ENCODE results near the gene SEMA5A. TPM values are rescaled to one million over a fixed set of nuclear protein-coding genes. Genes with fewer than 3 reads are reported as not detected.

Gene SEMA5A
- total RNA-seq, 1 experiment from 2014 or later = 22.3 TPM

GRCh38 chr5:9390113-9390512 lies 155.8 kb downstream of the SEMA5A start:
- H3K36me3 ChIP-seq = no peaks in the 10 kb centered on the region
- H3K4me3 ChIP-seq = no peak overlapping the region
- no peak for DNase-seq
- no peaks in the 10 kb centered on the region for H3K27me3 ChIP-seq
- no peaks in the 10 kb centered on the region for H3K9me3 ChIP-seq

GRCh38 chr5:9388941-9389674 lies 156.8 kb downstream of the SEMA5A start:
- H3K4me3 ChIP-seq = no peak overlapping the region
- no peaks in the 10 kb centered on the region for H3K9me3 ChIP-seq
- no peak for DNase-seq
- no peaks in the 10 kb centered on the region for H3K36me3 ChIP-seq
- no peaks in the 10 kb centered on the region for H3K27me3 ChIP-seq

DNA sequence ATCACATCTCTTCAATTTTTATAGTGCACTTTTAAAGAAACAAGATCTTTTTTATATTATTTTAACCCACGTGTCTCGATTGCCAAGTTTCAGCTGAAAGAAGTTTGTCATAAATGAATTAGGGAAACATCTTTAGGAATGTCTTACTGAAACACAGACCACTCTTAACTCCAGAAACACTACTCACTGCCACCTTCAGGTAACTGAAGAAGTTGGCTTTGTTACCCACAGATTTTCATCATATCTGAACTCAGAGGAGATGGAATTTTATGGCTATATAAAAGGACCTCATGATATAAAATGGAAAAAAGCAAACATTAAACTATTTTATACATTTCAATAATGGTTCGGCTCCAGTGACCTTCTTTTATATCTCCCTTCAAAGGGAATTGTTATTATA lies 158.0 kb downstream of the SEMA5A start:
- Histone ChIP-seq H3K36me3 (no peaks in the 10 kb centered on the region), H3K27me3 (no peaks in the 10 kb centered on the region), H3K9me3 (no peaks in the 10 kb centered on the region), H3K4me3 (no peak overlapping the region)
- DNase-seq = no peak

DNA sequence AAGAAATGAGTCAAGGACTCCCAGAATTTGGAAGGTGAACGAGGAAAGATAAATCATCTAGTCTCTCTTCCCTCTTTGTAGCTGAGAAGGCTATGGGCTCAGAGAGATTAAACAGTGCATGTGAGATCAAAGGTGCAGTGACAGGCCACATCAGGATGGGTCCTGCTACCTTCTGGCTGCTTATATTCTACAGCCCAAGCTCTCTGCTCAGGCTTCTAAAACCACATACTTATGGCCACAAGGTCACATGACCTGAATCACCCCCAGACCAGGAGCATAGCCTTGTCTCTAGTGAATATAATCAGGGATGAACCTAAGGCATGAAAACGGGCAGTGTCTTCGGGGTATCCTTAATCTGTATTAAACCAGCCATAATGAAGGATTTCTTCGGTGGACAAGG lies 158.9 kb downstream of the SEMA5A start:
- DNase-seq = no peak
- H3K27me3 ChIP-seq = no peaks in the 10 kb centered on the region
- H3K4me3 ChIP-seq = no peak overlapping the region
- no peaks in the 10 kb centered on the region for H3K9me3 ChIP-seq
- no peaks in the 10 kb centered on the region for H3K36me3 ChIP-seq

- H3K9me3 ChIP-seq = no peaks in the 10 kb centered on the region
- H3K27me3 ChIP-seq = no peaks in the 10 kb centered on the region
- DNase-seq = no peak
Measured at GRCh38 chr5:9382522-9382921, 163.4 kb downstream of the SEMA5A start.

DNA sequence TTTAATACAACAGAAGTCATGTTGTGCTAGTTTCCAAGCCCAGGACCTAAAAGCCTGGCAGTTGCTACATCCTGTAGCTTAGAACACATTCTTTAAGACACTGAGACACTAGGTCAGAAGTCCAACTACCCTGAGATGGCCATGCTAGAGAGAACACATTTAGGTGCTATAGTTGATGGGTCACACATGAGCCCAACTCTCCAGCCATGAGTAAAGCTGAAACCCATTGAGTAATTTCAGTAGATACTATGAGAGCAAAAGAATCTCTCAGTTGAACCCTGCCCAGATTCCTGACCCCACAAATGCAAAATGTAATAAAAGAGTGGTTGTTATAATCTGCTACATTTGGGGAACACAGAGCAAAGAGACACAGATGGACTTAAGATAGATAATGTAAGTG lies 164.4 kb downstream of the SEMA5A start:
- no peak for DNase-seq
- Histone ChIP-seq H3K9me3 (no peaks in the 10 kb centered on the region), H3K27me3 (no peaks in the 10 kb centered on the region), H3K36me3 (peaks cover 14% of the 10 kb centered on the region), H3K4me3 (no peak overlapping the region)

More at GRCh38 chr5:9382522-9382921, 163.4 kb downstream of the SEMA5A start:
- Histone ChIP-seq H3K36me3 (peaks cover 13% of the 10 kb centered on the region), H3K4me3 (no peak overlapping the region)

DNA sequence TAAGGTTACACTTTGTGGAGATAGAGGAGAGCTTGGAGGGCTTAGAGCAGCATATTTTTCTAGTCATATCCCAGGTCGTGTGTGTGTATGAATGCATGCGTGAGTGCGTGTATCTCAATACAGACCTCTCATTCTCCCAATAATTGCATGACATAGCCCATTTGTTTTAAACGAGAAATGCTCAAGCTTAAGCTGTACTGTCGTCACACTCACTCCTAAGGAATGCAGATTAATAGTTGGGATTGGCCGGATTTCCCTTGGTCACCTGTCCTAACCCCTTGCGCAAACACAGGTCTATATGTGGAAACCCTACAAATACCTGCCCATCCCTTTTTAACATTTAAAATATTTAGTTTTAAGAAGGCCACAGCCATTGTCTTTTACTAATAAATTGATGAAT lies 165.8 kb downstream of the SEMA5A start:
- DNase-seq = no peak
- H3K36me3 ChIP-seq = peaks cover 15% of the 10 kb centered on the region
- no peaks in the 10 kb centered on the region for H3K9me3 ChIP-seq
- H3K27me3 ChIP-seq = no peaks in the 10 kb centered on the region
- H3K4me3 ChIP-seq = no peak overlapping the region

GRCh38 chr5:9376363-9377117 lies 169.3 kb downstream of the SEMA5A start:
- H3K9me3 ChIP-seq = no peaks in the 10 kb centered on the region
- no peak for DNase-seq
- H3K27me3 ChIP-seq = no peaks in the 10 kb centered on the region
- H3K4me3 ChIP-seq = no peak overlapping the region
- H3K36me3 ChIP-seq = peaks cover 20% of the 10 kb centered on the region

DNA sequence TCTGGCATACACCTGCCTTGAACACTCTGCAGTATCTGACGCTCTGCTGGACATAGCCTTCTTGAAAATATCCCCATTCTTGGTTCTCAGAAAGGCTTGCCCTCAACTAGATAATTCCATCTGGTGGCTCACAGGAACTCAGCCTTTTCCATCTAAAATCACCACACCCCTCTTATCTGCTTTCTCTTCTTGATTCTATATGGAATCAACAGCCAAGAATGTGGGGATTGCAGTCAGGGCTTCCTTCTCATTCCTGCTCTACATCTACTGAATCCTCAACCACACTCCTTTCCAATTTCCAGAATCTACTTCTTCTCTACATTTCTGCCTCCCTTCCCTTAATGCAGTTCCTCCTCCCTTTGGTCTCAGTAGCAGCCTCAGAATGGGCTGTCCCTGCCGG lies 170.1 kb downstream of the SEMA5A start:
- Histone ChIP-seq H3K9me3 (no peaks in the 10 kb centered on the region), H3K4me3 (no peak overlapping the region), H3K36me3 (peaks cover 20% of the 10 kb centered on the region), H3K27me3 (no peaks in the 10 kb centered on the region)
- no peak for DNase-seq

DNA sequence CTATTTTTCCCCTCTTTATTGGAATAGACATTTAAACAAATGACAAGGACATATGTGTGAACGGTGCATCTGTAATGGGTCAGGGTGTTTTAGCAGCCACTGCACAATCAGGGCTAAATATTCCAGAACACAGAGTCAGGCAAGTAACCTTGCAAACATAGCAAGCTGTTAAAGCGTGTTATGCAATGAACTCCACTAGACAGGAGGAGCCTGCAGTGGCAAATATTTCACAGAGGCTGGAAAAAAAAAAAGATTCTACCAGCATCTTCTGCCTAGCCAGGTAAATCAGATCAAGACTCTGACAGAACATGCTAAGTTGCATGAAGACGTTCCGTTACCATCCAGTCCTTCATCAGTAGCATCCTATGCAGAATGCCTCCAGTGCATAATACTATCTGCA lies 171.8 kb downstream of the SEMA5A start:
- Histone ChIP-seq H3K9me3 (peaks cover 10% of the 10 kb centered on the region; the same call in 1 of the 2 replicates), H3K36me3 (peaks cover 20% of the 10 kb centered on the region), H3K27me3 (no peaks in the 10 kb centered on the region), H3K4me3 (no peak overlapping the region)
- DNase-seq = no peak

- Histone ChIP-seq H3K4me3 (no peak overlapping the region), H3K27me3 (no peaks in the 10 kb centered on the region), H3K36me3 (peaks cover 24% of the 10 kb centered on the region), H3K9me3 (peaks cover 14% of the 10 kb centered on the region)
- DNase-seq = no peak
Measured at GRCh38 chr5:9373571-9373970, 172.3 kb downstream of the SEMA5A start.

DNA sequence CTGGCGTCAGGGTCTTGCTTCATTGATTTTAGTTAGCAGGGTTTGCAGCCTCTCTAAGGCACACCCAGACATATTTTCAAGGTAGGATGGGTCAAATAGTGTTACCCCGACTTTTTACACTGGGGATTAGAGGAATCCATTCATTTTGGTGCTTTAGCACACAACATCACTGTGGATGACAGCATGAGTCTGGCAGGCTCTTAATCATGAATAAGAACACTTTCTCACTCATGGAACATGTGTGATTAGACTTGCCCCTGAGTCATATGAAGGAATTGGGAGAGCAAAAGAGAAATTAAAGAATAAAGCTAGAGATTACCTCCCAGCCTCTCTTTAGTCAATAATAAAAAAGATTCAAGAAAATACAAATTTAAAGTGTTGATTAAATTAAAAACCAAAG lies 175.6 kb downstream of the SEMA5A start:
- peaks cover 19% of the 10 kb centered on the region for H3K9me3 ChIP-seq
- DNase-seq = no peak

GRCh38 chr5:9365512-9365911 lies 180.4 kb downstream of the SEMA5A start:
- DNase-seq = no peak
- Histone ChIP-seq H3K9me3 (peaks cover 19% of the 10 kb centered on the region), H3K36me3 (peaks cover 22% of the 10 kb centered on the region), H3K4me3 (no peak overlapping the region), H3K27me3 (no peaks in the 10 kb centered on the region)

More for the DNA sequence above, 175.6 kb downstream of the SEMA5A start:
- H3K27me3 ChIP-seq = no peaks in the 10 kb centered on the region
- H3K4me3 ChIP-seq = no peak overlapping the region
- H3K36me3 ChIP-seq = peaks cover 22% of the 10 kb centered on the region

- Histone ChIP-seq H3K27me3 (no peaks in the 10 kb centered on the region), H3K9me3 (peaks cover 4% of the 10 kb centered on the region), H3K36me3 (peaks cover 9% of the 10 kb centered on the region), H3K4me3 (no peak overlapping the region)
- no peak for DNase-seq
Measured at GRCh38 chr5:9363449-9363848, 182.4 kb downstream of the SEMA5A start.

DNA sequence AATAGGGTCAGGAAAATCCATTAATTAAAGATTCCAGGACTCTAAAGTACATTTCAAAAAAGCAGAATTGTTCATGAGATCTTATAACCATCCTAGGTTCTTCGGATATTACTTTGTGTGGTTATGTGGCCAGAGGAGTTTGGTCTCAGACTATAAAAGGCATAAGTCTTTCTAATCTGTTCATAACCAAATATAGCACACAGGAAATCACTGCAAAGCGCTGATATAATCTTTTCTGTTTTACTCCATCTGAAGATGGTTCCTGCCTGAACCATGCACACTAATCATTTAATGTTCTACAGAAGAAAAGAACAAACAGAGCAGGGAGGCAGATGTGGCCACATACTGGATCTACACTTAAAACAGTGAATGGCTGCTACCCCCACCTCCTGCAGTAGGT lies 182.8 kb downstream of the SEMA5A start:
- peaks cover 5% of the 10 kb centered on the region for H3K36me3 ChIP-seq
- no peak overlapping the region for H3K4me3 ChIP-seq
- H3K27me3 ChIP-seq = no peaks in the 10 kb centered on the region
- DNase-seq = no peak
- H3K9me3 ChIP-seq = no peaks in the 10 kb centered on the region; the same call in 1 of the 2 replicates

DNA sequence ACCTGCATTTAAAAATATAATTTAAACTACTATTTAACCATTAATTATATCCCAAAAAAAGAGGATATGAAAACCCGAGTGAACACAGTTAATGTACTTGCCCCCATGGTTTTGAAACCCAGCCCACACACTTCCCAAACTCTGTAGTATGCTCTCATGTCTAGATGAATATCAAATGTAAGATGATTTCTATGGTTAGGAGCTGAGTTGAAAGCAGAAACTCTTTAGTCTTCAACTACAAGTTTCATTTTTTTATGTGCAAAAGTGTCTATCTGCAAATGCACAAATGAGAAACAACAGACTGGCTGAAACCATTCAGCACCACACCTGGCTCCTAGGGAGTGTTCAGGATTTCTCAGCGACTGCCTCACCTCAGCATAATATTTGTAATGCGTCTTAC lies 183.3 kb downstream of the SEMA5A start:
- no peak for DNase-seq
- H3K4me3 ChIP-seq = no peak overlapping the region
- H3K27me3 ChIP-seq = no peaks in the 10 kb centered on the region
- peaks cover 5% of the 10 kb centered on the region for H3K36me3 ChIP-seq
- no peaks in the 10 kb centered on the region for H3K9me3 ChIP-seq

DNA sequence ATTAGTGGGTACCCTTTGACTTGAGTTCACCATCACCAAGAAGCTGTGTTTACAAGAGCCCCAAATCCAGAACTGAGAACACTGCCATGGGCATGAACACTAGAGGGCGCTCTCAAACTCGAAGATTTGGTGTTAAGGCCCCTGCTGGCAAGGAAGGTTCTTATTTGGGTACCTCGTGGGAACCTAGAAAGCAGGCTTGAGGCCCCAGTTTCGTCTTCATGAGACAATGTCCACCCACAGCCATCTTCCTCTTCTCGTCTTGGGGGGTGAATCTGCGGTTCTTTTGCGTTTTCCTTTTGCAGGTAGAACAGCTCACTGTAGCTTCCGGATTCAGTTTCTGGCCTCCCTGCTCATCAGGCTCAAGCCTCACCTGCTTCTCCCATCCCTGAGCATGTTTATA lies 184.0 kb downstream of the SEMA5A start:
- Histone ChIP-seq H3K9me3 (no peaks in the 10 kb centered on the region), H3K27me3 (no peaks in the 10 kb centered on the region), H3K4me3 (no peak overlapping the region), H3K36me3 (peaks cover 11% of the 10 kb centered on the region)
- DNase-seq = peak; percentile 50
